Thoracic aorta (tissue), 2 donors: Measurements from ENCODE around the gene MME. TPM values are rescaled to one million over a fixed set of nuclear protein-coding genes. Genes with fewer than 3 reads are reported as not detected.
"Not testable (repeated sequence)": the region's sequence is repeated elsewhere in the genome, so short reads cannot be mapped to it uniquely, and the experiment has no call there.

Experiments
- ATAC-seq: fragments of 150-250 bp; one replicate; pipeline ENCODE4 v1.8.0; 2017; ENCODE audit warnings: low read depth; ENCODE audit not compliant: insufficient number of reproducible peaks, low FRiP score
- DNase-seq: peaks from one replicate; pipeline ENCODE4 v3.0.0-alpha.2; 2020; ENCODE audit warnings: low spot score
- H3K27ac ChIP-seq, 2 donors: fragments of 200-600 bp; sonication (generic); 1 replicate in 1 of 2; 2 replicates in 1 of 2; pipeline ENCODE4 v1.5.1; 2016; ENCODE audit warnings: mild to moderate bottlenecking in 2 of 2, moderate library complexity in 2 of 2
- H3K27me3 ChIP-seq: fragments of 200-600 bp; sonication (generic); replicated peaks from 2 replicates; pipeline ENCODE4 v1.6.0; 2016; ENCODE audit warnings: mild to moderate bottlenecking; ENCODE audit not compliant: insufficient read depth
- H3K36me3 ChIP-seq: fragments of 200-600 bp; sonication (generic); one replicate; pipeline ENCODE4 v1.5.1; 2016
- H3K4me1 ChIP-seq, 2 donors: fragments of 200-600 bp; sonication (generic); 1 replicate in 1 of 2; 2 replicates in 1 of 2; pipeline versions ENCODE4 v1.5.1 to v1.6.0; 2016; ENCODE audit warnings: low read depth in 2 of 2, mild to moderate bottlenecking in 1 of 2; ENCODE audit not compliant: control insufficient read depth in 1 of 2
- H3K4me3 ChIP-seq: fragments of 200-600 bp; sonication (generic); 2 replicates; pipeline ENCODE4 v1.5.1; 2016; ENCODE audit warnings: mild to moderate bottlenecking
- H3K9me3 ChIP-seq: fragments of 200-600 bp; sonication (generic); 2 replicates; pipeline ENCODE4 v1.5.1; 2016
- CTCF ChIP-seq: fragments of 200-600 bp; sonication (generic); IDR thresholded peaks from one replicate; pipeline ENCODE4 v1.5.1; 2019; ENCODE audit warnings: antibody characterized with exemption
- total RNA-seq, 2 donors: library from RNA; depleted of rRNA; stranded (reverse); fragments of >200 nt; gene quantifications; one replicate each; pipeline versions ENCODE4 v1.1.0 to v1.2.3, GENCODE V29; 2016

Gene MME
- total RNA-seq, 2 donors from 2014 or later = 3.6 to 4.3 TPM

- DNase-seq (no peak), ATAC-seq (no peak)
- no peak overlapping the region for H3K27ac ChIP-seq
- H3K36me3 ChIP-seq = no peaks in the 10 kb centered on the region
- TF ChIP-seq CTCF = no peak
- H3K27me3 ChIP-seq = no peaks in the 10 kb centered on the region
- no peak overlapping the region for H3K4me3 ChIP-seq
- H3K9me3 ChIP-seq = no peaks in the 10 kb centered on the region
- H3K4me1 ChIP-seq = no peaks in the 10 kb centered on the region
These were observed 31.1 kb downstream of the MME start for GRCh38 chr3:155110996-155111901.

GRCh38 chr3:155111971-155112370, 31.9 kb downstream of the MME start:
- Histone ChIP-seq H3K4me3 (no peak overlapping the region), H3K27me3 (no peaks in the 10 kb centered on the region), H3K27ac (no peak overlapping the region), H3K4me1 (no peaks in the 10 kb centered on the region), H3K36me3 (no peaks in the 10 kb centered on the region), H3K9me3 (no peaks in the 10 kb centered on the region)
- TF ChIP-seq CTCF = no peak
- DNase-seq (no peak), ATAC-seq (no peak)

GRCh38 chr3:155112661-155113389, 32.7 kb downstream of the MME start:
- Histone ChIP-seq H3K4me3 (no peak overlapping the region), H3K9me3 (no peaks in the 10 kb centered on the region), H3K27ac (no peak overlapping the region), H3K36me3 (no peaks in the 10 kb centered on the region), H3K4me1 (no peaks in the 10 kb centered on the region), H3K27me3 (no peaks in the 10 kb centered on the region)
- TF ChIP-seq CTCF = no peak
- ATAC-seq = no peak
- DNase-seq = no peak

- not testable (repeated sequence) for ATAC-seq, H3K4me3 ChIP-seq, H3K27ac ChIP-seq
These were observed 44.6 kb downstream of the MME start for GRCh38 chr3:155124745-155125144.

GRCh38 chr3:155129396-155129795, 49.3 kb downstream of the MME start:
- H3K36me3 ChIP-seq = no peaks in the 10 kb centered on the region
- H3K4me1 ChIP-seq = no peaks in the 10 kb centered on the region
- no peak overlapping the region for H3K27ac ChIP-seq
- no peak for TF ChIP-seq CTCF
- ATAC-seq = no peak
- DNase-seq = no peak
- no peaks in the 10 kb centered on the region for H3K27me3 ChIP-seq
- H3K4me3 ChIP-seq = no peak overlapping the region
- H3K9me3 ChIP-seq = no peaks in the 10 kb centered on the region

More at GRCh38 chr3:155124745-155125144, 44.6 kb downstream of the MME start:
- not testable (repeated sequence) for H3K27me3 ChIP-seq, DNase-seq, H3K36me3 ChIP-seq, H3K4me1 ChIP-seq, H3K9me3 ChIP-seq
